Measurements from ENCODE around the gene SCAMP4. TPM values are rescaled to one million over a fixed set of nuclear protein-coding genes. Genes with fewer than 3 reads are reported as not detected.

The SCAMP4 gene
- total and polyA plus RNA-seq, 2 experiments from 2014 or later, result 39.4 to 106 TPM

DNA sequence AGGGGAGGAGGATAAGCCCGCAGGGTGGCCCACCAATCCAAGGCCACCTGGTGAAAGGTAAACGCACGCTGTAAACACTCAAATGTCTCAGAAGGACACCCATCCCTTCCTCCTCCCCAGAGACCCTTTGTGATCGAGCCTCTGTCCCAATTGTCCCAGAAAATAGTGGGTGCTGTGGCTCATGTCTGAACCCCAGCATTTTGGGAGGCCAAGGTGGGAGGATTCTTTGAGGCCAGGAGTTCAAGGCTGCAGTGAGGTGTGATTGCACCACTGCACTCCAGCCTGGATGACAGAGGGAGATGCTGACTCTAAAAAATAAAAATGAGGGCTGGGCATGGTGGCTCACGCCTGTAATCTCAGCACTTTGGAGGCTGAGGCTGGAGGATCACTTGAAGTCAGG, 16.8 kb upstream of the SCAMP4 start:
- TF ChIP-seq NANOG (IDR thresholded peaks at IDR 0.05; ENCODE audit: borderline replicate concordance) (no peak), EZH2phosphoT487 (IDR thresholded peaks at IDR 0.05; ENCODE audit: unreplicated experiment) (no peak), ZNF462 (CRISPR knock-in tag; IDR thresholded peaks at IDR 0.05) (no peak), ZNF114 (CRISPR knock-in tag; IDR thresholded peaks at IDR 0.05) (no peak), POLR2AphosphoS5 (IDR thresholded peaks at IDR 0.05; ENCODE audit: low read depth) (no peak), ZNF331 (CRISPR knock-in tag; IDR thresholded peaks at IDR 0.05; ENCODE audit: low read depth) (no peak)
- DNase-seq (ENCODE audit: low spot score) (no peak), ATAC-seq (no peak)
- Mint-ChIP-seq H3K4me1 (peaks cover 17% of the 10 kb centered on the region), H3K27ac (no peak overlapping the region), H3K36me3 (ENCODE audit: low read depth) (no peaks in the 10 kb centered on the region; the same call in 2 of the 3 replicates), H3K4me3 (no peak overlapping the region), H3K9me3 (no peaks in the 10 kb centered on the region; the same call in 2 of the 3 replicates), H3K27me3 (ENCODE audit: insufficient read depth, low read depth, poor library complexity) (peaks cover 10% of the 10 kb centered on the region)
- peaks cover 7% of the 10 kb centered on the region; the same call in 1 of the 2 replicates for H3K4me1 ChIP-seq (ENCODE audit: insufficient read depth)
- H4K20me1 ChIP-seq (replicated peaks; ENCODE audit: insufficient read depth), result peaks cover 11% of the 10 kb centered on the region
- no peak overlapping the region for H3K4me3 ChIP-seq
- H3K36me3 ChIP-seq (ENCODE audit: insufficient read depth), result no peaks in the 10 kb centered on the region
- no peak overlapping the region for H3K27ac ChIP-seq (ENCODE audit: low read depth)
- no peak overlapping the region for H3K4me2 ChIP-seq
- H3K27me3 ChIP-seq (ENCODE audit: insufficient read depth), result no peaks in the 10 kb centered on the region
- peaks cover 15% of the 10 kb centered on the region for H3K79me2 ChIP-seq (replicated peaks; ENCODE audit: insufficient read depth)
- peaks cover 5% of the 10 kb centered on the region for H3F3A ChIP-seq (replicated peaks; ENCODE audit: low read depth)
- no peak overlapping the region; the same call in 1 of the 2 replicates for H2AFZ ChIP-seq
- no peaks in the 10 kb centered on the region for H3K9me2 ChIP-seq (ENCODE audit: insufficient read depth)

- no peak overlapping the region for H3K27ac ChIP-seq (ENCODE audit: low read depth)
- Mint-ChIP-seq H3K9me3 (no peaks in the 10 kb centered on the region), H3K4me3 (no peak overlapping the region), H3K36me3 (ENCODE audit: low read depth) (no peaks in the 10 kb centered on the region), H3K4me1 (peaks cover 7% of the 10 kb centered on the region; the same call in 2 of the 3 replicates), H3K27me3 (ENCODE audit: insufficient read depth, low read depth, poor library complexity) (peaks cover 5% of the 10 kb centered on the region), H3K27ac (no peak overlapping the region)
- H3K79me2 ChIP-seq (replicated peaks; ENCODE audit: insufficient read depth), result no peaks in the 10 kb centered on the region
- H3K4me2 ChIP-seq, result no peak overlapping the region
- peaks cover 5% of the 10 kb centered on the region for H3F3A ChIP-seq (replicated peaks; ENCODE audit: low read depth)
- H3K9me2 ChIP-seq (ENCODE audit: insufficient read depth), result no peaks in the 10 kb centered on the region
- DNase-seq (ENCODE audit: low spot score) (no peak), ATAC-seq (no peak)
- no peaks in the 10 kb centered on the region for H3K4me1 ChIP-seq (ENCODE audit: insufficient read depth)
- H3K27me3 ChIP-seq (ENCODE audit: insufficient read depth), result no peaks in the 10 kb centered on the region
- no peak overlapping the region for H2AFZ ChIP-seq
- no peaks in the 10 kb centered on the region for H4K20me1 ChIP-seq (replicated peaks; ENCODE audit: insufficient read depth)
- no peaks in the 10 kb centered on the region for H3K36me3 ChIP-seq (ENCODE audit: insufficient read depth)
- no peak overlapping the region for H3K4me3 ChIP-seq
- no peak for TF ChIP-seq ZNF114 (CRISPR knock-in tag; IDR thresholded peaks at IDR 0.05)
- TF ChIP-seq, protein P1, sequence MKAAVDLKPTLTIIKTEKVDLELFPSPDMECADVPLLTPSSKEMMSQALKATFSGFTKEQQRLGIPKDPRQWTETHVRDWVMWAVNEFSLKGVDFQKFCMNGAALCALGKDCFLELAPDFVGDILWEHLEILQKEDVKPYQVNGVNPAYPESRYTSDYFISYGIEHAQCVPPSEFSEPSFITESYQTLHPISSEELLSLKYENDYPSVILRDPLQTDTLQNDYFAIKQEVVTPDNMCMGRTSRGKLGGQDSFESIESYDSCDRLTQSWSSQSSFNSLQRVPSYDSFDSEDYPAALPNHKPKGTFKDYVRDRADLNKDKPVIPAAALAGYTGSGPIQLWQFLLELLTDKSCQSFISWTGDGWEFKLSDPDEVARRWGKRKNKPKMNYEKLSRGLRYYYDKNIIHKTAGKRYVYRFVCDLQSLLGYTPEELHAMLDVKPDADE (IDR thresholded peaks at IDR 0.05), result no peak
- TF ChIP-seq EZH2 (IDR thresholded peaks at IDR 0.05; ENCODE audit: low read depth, unreplicated experiment), result no peak
- no peak for TF ChIP-seq POLR2AphosphoS5 (IDR thresholded peaks at IDR 0.05; ENCODE audit: low read depth)
- TF ChIP-seq, protein P2, sequence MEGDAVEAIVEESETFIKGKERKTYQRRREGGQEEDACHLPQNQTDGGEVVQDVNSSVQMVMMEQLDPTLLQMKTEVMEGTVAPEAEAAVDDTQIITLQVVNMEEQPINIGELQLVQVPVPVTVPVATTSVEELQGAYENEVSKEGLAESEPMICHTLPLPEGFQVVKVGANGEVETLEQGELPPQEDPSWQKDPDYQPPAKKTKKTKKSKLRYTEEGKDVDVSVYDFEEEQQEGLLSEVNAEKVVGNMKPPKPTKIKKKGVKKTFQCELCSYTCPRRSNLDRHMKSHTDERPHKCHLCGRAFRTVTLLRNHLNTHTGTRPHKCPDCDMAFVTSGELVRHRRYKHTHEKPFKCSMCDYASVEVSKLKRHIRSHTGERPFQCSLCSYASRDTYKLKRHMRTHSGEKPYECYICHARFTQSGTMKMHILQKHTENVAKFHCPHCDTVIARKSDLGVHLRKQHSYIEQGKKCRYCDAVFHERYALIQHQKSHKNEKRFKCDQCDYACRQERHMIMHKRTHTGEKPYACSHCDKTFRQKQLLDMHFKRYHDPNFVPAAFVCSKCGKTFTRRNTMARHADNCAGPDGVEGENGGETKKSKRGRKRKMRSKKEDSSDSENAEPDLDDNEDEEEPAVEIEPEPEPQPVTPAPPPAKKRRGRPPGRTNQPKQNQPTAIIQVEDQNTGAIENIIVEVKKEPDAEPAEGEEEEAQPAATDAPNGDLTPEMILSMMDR (conservative IDR thresholded peaks at IDR 0.05; ENCODE audit: low read depth in 2 of 2), result no peak
Measured at GRCh38 chr19:1889907-1890306, 15.3 kb upstream of the SCAMP4 start.

Data from GM23338 (cell line).